DLD1 (cell line): ENCODE measurements around the gene MTF2.

Source experiments
- in situ Hi-C: cut with HindIII; loops from 2 replicates; pipeline ENCODE4 v1.10.0; 2017; ENCODE audit warnings: low sequenced_read_pairs

MTF2 gene

DNA sequence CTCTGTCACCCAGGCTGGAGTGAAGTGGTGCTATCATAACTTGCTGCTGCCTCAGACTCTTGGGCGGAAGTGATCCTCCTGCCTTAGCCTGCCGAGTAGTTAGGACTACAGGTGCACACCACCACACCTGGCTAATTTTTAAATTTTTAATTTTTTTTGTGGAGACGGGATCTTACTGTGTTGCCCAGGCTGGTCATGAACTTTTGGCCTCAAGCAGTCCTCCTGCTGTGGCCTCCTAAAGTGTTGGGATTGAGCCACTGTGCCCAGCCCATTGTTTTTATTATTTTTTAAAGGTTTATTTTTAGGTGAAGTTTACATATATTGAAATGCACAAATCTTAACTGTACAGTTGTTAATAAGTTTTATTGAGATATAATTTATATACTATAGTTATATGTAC, 3.2 kb downstream of the MTF2 start:
- in situ Hi-C loops = no loop called here

DNA sequence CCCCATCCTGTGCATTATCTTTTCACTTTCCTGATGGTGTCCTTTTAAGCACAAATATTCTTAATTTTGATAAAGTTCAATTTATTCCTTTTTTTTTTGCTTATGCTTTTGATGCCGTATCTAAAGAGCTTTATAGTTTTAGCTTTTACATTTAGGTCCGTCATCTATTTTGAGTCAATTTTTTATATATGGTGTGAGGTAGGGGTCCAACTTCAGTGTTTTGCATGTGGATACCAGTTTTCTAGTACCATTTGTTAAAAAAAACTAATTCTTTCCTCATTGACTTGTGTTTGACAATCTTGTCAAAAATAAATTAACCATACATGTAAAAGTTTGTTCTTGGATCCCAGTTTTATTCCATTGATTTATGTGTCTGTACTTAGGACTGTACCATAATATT, 4.9 kb downstream of the MTF2 start:
- in situ Hi-C loops = no loop called here

DNA sequence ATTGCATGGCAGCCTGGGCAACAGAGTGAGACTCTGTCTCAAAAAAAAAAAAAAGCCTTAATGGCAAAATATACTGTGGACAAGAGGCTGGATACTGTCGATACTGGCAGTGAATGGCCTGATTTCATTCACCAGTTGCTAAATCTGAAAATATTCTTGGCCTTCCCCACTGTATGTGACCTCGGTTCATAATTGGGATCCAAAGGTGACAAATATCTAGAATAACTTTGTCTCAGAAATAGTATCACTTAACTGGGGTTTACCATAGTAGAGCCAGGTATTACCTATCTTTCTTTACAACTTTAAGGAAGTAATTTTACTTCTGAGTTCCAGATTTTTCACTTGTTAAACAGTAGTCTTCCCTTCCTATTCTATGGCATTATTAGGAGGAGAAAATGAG, 8.4 kb downstream of the MTF2 start:
- in situ Hi-C loops = no loop called here

DNA sequence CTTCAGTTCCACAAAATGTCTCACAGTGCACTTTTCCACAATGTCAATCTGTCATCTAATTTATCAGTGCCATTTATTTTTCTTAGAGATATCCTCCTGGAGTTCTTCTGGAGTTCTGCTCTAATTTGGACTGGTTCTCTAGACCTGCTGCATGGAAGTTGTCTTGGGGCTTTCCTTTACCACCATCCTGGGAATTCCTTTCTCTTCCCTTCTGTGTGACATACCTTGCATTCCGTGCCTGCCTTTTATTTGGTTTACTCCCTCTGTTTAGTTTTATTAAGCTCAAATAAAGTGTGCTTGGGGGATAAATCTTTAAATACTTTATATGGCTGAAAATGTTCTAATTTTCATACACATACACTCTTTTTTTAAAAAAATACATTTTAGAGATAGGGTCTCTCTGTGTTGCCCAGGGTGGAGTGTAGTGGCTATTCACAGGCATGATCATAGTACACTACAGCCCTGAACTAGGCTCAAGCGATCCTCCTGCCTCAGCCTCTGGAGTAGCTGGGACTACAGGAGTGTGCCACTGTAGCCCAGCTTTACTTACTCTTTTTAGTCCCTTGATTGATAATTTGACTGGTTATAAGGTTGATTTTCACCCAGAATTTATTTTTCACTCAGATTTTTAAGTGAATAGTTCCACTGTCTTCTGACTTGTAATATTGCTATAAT, 14.4 kb downstream of the MTF2 start:
- in situ Hi-C loops = no loop called here

GRCh38 chr1:93095804-93096585, 16.9 kb downstream of the MTF2 start:
- in situ Hi-C loops = no loop called here

GRCh38 chr1:93102142-93102541, 23.1 kb downstream of the MTF2 start:
- in situ Hi-C loops = no loop called here

- in situ Hi-C loops = no loop called here
Measured at GRCh38 chr1:93106226-93106625, 27.1 kb downstream of the MTF2 start.

DNA sequence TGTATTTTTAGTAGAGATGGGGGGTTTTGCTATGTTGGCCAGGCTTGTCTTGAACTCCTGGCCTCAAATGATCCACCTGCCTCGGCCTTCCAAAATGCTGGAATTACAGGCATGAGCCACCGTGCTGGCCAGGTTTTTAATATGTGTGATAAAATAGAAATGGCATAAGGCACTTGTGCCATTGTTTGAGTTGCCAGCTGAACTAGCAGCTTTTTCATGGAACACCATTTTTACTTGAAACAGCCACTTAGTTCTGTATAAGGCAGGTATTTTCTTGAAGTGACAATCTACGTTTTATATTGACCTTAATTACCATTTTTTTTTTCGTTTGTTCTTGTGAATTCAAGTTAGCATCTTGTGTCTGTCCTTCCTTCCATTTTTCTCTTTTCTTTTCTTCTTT, 28.3 kb downstream of the MTF2 start:
- in situ Hi-C loops = no loop called here

DNA sequence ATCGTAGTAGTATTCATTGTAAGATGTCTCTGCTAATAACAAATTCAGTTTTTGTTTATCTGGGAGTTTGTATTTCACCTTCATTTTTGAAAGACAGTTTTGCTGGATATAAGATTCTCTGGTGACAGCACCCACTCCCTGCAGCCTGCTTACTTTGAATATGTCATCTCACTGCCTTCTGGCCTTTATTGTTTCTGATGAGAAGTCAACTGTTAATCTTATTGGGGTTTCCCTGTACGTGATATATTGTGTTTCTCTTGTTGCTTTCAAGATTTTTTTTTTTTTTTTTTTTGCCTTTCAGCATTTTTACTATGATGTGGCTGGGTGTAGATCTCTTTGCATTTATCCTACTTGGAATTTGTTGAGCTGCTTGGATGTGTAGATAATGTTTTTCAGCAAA, 29.3 kb downstream of the MTF2 start:
- in situ Hi-C loops = no loop called here

DNA sequence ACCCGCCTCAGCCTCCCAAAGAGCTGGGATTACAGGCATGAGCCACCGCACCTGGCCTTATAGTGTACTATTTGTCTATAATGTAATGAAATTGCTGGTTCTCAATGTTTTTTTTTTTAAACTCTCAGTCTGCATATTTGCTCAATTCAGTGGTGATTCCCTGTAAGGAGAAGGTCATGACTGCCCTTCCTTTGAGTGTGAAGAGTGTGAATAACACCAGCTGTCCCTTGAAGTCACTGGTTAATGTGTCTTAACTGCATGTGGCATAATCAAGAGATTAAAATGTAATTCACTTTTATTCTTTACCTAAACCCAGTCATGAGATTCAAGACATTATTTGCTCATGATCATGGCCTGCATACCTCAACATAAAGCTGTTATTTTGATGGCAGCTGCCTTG, 30.5 kb downstream of the MTF2 start:
- in situ Hi-C loops = no loop called here

DNA sequence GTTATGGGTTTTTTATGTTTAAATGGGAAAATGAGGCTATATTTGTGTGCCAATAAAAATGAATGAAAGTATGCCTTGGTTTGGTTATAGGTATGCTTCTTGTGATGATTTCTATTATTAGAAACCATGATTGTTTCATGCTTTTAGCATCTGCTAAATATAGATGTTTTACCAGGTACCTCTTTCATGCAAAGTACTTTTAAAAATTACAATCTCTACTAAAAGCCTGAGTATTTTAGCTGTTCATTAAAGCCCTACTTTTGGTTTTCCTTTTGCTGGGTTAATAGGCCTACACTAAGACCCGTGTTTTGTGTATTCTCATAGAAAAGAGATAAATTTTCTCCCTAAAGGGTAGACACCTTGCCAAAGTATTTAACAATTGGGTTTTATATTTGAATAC, 32.0 kb downstream of the MTF2 start:
- in situ Hi-C loops = no loop called here

GRCh38 chr1:93111561-93111960, 32.5 kb downstream of the MTF2 start:
- in situ Hi-C loops = no loop called here

DNA sequence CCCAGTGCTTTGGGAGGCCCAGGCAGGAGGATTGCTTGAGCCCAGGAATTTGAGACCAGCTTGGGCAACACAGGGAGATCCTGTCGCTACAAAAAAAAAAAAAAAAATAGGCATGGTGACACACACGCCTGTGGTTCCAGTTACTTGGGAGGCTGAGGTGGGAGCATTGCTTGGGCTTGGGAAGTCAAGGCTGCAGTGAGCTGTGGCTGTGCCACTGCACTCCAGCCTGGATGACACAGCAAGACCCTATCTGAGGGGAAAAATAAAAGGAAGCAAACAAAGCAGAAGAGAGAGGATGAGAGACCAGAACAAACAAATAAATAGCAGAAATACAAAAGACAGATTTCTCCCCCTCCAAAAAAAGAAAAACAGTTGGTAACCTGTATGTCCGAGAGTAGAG, 34.0 kb downstream of the MTF2 start:
- in situ Hi-C loops = no loop called here

- in situ Hi-C loops = no loop called here
Measured at GRCh38 chr1:93114391-93114790, 35.3 kb downstream of the MTF2 start.

DNA sequence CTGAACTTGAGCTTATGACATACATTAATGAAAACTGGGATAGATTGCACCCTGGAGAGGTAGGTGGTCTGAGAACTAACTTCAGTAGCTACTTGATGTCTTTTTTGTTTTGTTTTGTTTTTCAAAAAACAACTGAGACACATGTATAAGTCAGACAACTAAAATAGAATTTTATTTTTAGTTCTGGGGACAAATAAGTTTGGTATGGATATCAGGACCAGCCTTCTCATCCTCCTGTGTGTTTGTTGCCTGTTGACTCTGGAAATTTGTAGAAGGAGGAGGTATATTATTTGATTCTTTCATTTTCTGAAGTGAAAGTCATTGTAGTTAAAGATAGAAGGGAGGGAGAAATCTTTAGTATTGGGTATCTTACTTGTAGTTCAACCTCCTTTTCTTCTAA, 41.5 kb downstream of the MTF2 start:
- in situ Hi-C loops = no loop called here

DNA sequence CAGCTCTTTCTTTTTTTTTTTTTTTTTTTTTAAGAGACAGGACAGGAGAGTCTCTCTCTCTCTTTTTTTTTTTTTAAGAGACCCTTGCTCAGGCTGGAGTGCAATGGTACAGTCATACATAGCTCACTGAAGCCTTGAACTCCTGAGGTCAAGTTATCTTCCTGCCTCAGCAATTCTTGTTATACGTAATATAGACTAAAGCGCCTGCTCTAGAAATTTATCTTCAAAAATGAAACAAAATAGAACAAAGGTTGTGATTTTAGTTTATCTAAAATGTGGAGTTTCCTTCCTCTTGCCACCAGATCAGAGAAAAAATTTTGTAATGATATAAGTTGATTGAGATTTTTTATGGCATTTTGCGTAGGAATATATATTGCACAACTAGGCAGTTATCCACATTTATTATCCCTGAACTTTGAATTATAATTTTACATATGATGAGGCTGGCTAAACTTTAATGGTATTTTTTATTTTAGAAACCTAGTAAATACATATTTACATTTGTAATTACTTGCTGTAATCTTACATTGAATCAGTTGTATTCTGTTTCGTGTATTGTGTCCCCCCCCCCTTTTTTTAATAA, 44.2 kb downstream of the MTF2 start:
- in situ Hi-C loops = no loop called here

- in situ Hi-C loops = no loop called here
Measured at GRCh38 chr1:93124556-93125355, 45.7 kb downstream of the MTF2 start.

- in situ Hi-C loops = no loop called here
Measured at GRCh38 chr1:93129507-93130099, 50.5 kb downstream of the MTF2 start.

- in situ Hi-C loops = no loop called here
Measured at GRCh38 chr1:93132638-93133037, 53.6 kb downstream of the MTF2 start.

- in situ Hi-C loops = no loop called here
Measured at GRCh38 chr1:93136445-93136844, 57.4 kb downstream of the MTF2 start.
